ENCODE data around the gene PFDN2. TPM values are rescaled to one million over a fixed set of nuclear protein-coding genes. Genes with fewer than 3 reads are reported as not detected.

The PFDN2 gene
- total and polyA plus RNA-seq, 2 of the 4 experiments (the other 2 are of a cell fraction): 62.4 to 179 TPM

DNA sequence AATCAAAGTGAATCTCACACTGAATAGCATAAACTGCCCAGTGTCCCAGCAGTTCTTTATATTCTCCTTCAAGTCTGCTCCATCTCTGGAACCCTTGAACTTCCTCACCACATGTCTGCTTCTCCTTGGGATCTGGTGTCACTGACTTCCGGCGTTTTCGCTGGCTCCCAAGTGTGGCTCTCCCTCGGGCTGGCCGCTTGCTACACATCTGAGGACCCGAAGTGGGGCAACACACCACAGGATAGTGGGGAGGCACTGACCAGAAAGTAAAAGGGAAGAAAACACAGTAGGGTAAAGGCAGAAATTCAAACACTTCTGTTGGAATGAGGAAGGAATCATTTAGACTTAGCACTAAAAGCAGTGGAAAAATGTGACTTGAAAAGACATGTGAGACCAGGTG is 5.1 kb upstream of the PFDN2 start:
- Histone ChIP-seq H3K4me1 (ENCODE audit: control insufficient read depth, insufficient read depth, low read length) (peaks cover 15% of the 10 kb centered on the region), H2AFZ (replicated peaks; ENCODE audit: low read length, poor library complexity) (no peak overlapping the region), H3K4ac (ENCODE audit: low read depth, low read length) (no peak overlapping the region), H3K4me2 (ENCODE audit: low read depth, low read length) (no peak overlapping the region), H3K9me3 (ENCODE audit: control insufficient read depth, insufficient read depth, low read length) (no peaks in the 10 kb centered on the region; the same call in 1 of the 2 replicates), H3K14ac (replicated peaks; ENCODE audit: low read depth, low read length) (no peak overlapping the region), H3K18ac (ENCODE audit: low read depth, low read length) (no peak overlapping the region), H3K23ac (ENCODE audit: low read depth, low read length) (no peak overlapping the region), H2BK20ac (ENCODE audit: low read depth, low read length) (no peak overlapping the region), H3K9me1 (ENCODE audit: insufficient read depth, low read length) (peaks cover 20% of the 10 kb centered on the region), H2AK9ac (replicated peaks; ENCODE audit: low read depth, low read length, poor library complexity) (peak overlapping the region; percentile 39), H3K27me3 (ENCODE audit: control insufficient read depth, insufficient read depth, low read length) (no peaks in the 10 kb centered on the region), H2BK15ac (ENCODE audit: low read depth, low read length) (no peak overlapping the region), H3K56ac (ENCODE audit: extremely low read depth, insufficient read depth, low read length) (no peak overlapping the region), H2BK5ac (ENCODE audit: low read depth, low read length, poor library complexity, severe bottlenecking) (no peak overlapping the region), H3K9ac (ENCODE audit: low read depth, low read length) (no peak overlapping the region), H4K91ac (ENCODE audit: insufficient read depth, low read depth, low read length) (no peak overlapping the region), H4K5ac (ENCODE audit: low read depth, low read length) (no peak overlapping the region), H3K4me3 (ENCODE audit: insufficient read depth, low read depth, low read length) (no peak overlapping the region), H3K36me3 (ENCODE audit: control insufficient read depth, insufficient read depth, low read length) (peaks cover 55% of the 10 kb centered on the region), H4K20me1 (ENCODE audit: insufficient read depth, low read length) (peaks cover 30% of the 10 kb centered on the region), H3K27ac (ENCODE audit: insufficient read depth, low read length) (no peak overlapping the region), H2BK120ac (ENCODE audit: low read depth, low read length) (no peak overlapping the region), H4K8ac (ENCODE audit: low read depth in 2 of 2, low read length in 2 of 2) (no peak overlapping the region), H3K79me1 (ENCODE audit: low read depth in 1 of 2, low read length in 2 of 2) (peaks cover 38 to 72% of the 10 kb centered on the region in 2 experiments), H2AK5ac (ENCODE audit: low read depth, low read length) (no peak overlapping the region)
- CTCF ChIA-PET: no interaction called here
- TF ChIP-seq NFE2L2 (IDR thresholded peaks at IDR 0.05; ENCODE audit: low read depth, low read length): no peak
- TF ChIP-seq MXI1 (IDR thresholded peaks at IDR 0.05; ENCODE audit: borderline replicate concordance, low read depth, low read length): no peak
- no peak for TF ChIP-seq MAZ (IDR thresholded peaks at IDR 0.05; ENCODE audit: borderline replicate concordance, low read depth, low read length)
- no peak for TF ChIP-seq RFX5 (IDR thresholded peaks at IDR 0.05; ENCODE audit: low read depth, low read length)
- no peak for TF ChIP-seq BHLHE40 (IDR thresholded peaks at IDR 0.05; ENCODE audit: low read depth, low read length)
- TF ChIP-seq SMC3 (IDR thresholded peaks at IDR 0.05; ENCODE audit: low read depth, low read length): no peak
- TF ChIP-seq FOS (IDR thresholded peaks at IDR 0.05; ENCODE audit: low read depth, low read length): no peak
- TF ChIP-seq, protein P1, sequence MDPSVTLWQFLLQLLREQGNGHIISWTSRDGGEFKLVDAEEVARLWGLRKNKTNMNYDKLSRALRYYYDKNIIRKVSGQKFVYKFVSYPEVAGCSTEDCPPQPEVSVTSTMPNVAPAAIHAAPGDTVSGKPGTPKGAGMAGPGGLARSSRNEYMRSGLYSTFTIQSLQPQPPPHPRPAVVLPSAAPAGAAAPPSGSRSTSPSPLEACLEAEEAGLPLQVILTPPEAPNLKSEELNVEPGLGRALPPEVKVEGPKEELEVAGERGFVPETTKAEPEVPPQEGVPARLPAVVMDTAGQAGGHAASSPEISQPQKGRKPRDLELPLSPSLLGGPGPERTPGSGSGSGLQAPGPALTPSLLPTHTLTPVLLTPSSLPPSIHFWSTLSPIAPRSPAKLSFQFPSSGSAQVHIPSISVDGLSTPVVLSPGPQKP (IDR thresholded peaks at IDR 0.05; ENCODE audit: borderline replicate concordance, low read depth, low read length): no peak
- no peak for TF ChIP-seq RAD21 (IDR thresholded peaks at IDR 0.05; ENCODE audit: low read length)
- TF ChIP-seq, protein P2, sequence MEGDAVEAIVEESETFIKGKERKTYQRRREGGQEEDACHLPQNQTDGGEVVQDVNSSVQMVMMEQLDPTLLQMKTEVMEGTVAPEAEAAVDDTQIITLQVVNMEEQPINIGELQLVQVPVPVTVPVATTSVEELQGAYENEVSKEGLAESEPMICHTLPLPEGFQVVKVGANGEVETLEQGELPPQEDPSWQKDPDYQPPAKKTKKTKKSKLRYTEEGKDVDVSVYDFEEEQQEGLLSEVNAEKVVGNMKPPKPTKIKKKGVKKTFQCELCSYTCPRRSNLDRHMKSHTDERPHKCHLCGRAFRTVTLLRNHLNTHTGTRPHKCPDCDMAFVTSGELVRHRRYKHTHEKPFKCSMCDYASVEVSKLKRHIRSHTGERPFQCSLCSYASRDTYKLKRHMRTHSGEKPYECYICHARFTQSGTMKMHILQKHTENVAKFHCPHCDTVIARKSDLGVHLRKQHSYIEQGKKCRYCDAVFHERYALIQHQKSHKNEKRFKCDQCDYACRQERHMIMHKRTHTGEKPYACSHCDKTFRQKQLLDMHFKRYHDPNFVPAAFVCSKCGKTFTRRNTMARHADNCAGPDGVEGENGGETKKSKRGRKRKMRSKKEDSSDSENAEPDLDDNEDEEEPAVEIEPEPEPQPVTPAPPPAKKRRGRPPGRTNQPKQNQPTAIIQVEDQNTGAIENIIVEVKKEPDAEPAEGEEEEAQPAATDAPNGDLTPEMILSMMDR (conservative IDR thresholded peaks at IDR 0.05; ENCODE audit: low read depth, low read length): no peak
- TF ChIP-seq USF2 (IDR thresholded peaks at IDR 0.05; ENCODE audit: low read depth, low read length): no peak
- no peak for TF ChIP-seq CEBPB (IDR thresholded peaks at IDR 0.05; ENCODE audit: low read depth, low read length)
- no peak for TF ChIP-seq CHD1 (IDR thresholded peaks at IDR 0.05; ENCODE audit: low read depth, low read length)
- no peak for DNase-seq
- POLR2A ChIA-PET (ENCODE audit: unreplicated experiment): no interaction called here
- intact Hi-C loops (cut with micrococcal nuclease): no loop called here
- in situ Hi-C loops (cut with MboI; ENCODE audit: low sequenced_read_pairs): no loop called here
- BruUV-seq (replicated peaks): no TSS peak
- ATAC-seq (ENCODE audit: low read depth): no peak
- dilution Hi-C loops (cut with HindIII; ENCODE audit: low sequenced_read_pairs, unreplicated experiment): no loop called here
- WGBS, 2 experiments (ENCODE audit: extremely low coverage in 2 of 2, insufficient read length in 1 of 2): 89% methylated on average over 3 of the region's 6 CpGs; no CpG with 5 or more reads in 1 of the 2 experiments
